NCI-H748 (cell line): Measurements from ENCODE around the gene RNPEPL1.
"Not testable (repeated sequence)": the region's sequence is repeated elsewhere in the genome, so short reads cannot be mapped to it uniquely, and the experiment has no call there.

ENCODE experiments used
- DNase-seq: peaks from one replicate; lab custom pipeline; 2025; ENCODE audit not compliant: unreplicated experiment; lab: John Stamatoyannopoulos, UW

RNPEPL1 gene

GRCh38 chr2:240567872-240568677 is at the start of gene RNPEPL1:
RNPEPL1 (plus strand) TSS chr2:240568484; CDS start chr2:240568587, 103 bp downstream.
- DNase-seq, result peak; percentile 71

- DNase-seq, result no peak
Observed at GRCh38 chr2:240518981-240519380, 49.3 kb upstream of the RNPEPL1 start.

DNA sequence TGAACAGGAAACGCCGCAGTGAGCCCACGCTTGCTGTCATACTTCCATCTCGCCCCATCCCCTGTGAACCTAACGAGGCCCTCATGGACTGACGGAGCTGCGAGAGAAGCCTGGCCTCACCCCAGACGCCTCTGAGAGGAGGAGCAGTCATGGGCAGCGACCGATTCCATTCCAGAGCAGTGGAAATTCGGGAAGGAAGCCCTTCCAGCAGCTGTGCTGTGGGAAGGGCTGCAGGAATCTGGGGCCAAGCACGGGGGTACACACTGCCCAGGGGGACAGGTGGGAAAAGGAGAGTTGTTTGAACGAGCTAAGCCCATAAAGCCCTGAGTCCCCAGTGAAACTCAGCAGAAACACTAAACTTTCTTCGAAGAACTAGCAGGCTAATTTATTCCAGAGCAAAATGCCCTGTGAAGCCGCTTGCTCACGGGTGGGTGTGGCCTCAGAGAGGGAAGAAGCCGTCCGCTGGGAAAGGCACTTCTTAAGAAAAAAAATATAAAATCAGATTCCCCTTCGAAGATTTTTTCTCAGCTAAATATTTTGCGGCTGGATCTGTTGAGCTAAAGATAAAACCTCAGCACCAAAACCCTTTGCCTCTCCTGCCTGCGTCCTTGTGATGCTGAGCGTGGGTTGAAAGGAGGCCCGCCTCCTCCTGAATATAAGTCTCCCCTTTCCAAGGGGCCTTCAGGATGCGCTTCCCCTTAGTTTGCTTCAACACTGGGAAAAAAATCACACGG is 48.7 kb upstream of the RNPEPL1 start:
- DNase-seq, result no peak

DNA sequence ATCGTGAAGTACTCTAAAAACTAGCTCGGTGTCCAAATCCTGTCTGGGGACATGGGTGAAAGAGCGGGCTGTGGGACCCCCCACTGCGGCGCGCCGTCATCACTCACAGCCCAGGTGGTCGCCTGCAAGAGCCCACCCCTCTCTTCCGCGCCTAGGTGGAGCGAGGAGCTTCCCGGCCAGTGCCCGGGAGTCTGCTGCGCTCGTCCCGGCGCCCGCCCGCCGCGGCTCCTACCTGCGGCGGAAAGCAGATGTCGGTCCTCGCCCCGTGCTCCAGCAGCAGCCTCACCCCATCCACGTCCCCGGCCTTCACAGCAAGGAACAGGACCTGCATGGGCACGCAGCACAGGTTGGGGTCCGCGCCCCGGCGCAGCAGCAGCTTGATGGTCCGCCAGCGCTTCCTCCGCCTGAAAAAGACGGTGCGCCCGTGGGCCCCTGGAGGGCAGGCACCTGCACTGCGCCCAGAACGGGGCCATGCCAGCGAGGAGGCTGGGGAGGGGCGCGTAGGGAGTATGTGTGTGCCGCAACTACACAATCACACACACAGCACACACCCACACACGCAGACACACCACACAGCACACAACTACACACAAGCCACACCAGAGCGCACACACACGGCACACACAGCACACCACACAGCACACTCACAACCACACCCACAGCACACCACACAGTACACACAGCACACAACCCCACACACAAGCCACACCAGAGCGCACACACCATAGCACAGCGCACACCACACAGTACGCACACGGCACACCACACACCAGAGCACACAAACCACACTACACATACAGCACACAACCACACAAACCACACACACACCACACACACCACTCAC is 47.9 kb upstream of the RNPEPL1 start:
- DNase-seq, result peak; percentile 44

- no peak for DNase-seq
Observed at GRCh38 chr2:240520974-240521350, 47.3 kb upstream of the RNPEPL1 start.

GRCh38 chr2:240521885-240522284 is 46.4 kb upstream of the RNPEPL1 start:
- DNase-seq, result not testable (repeated sequence)

GRCh38 chr2:240522406-240522805 is 45.9 kb upstream of the RNPEPL1 start:
- no peak for DNase-seq

- DNase-seq, result no peak
Observed at GRCh38 chr2:240523451-240524281, 44.6 kb upstream of the RNPEPL1 start.

DNA sequence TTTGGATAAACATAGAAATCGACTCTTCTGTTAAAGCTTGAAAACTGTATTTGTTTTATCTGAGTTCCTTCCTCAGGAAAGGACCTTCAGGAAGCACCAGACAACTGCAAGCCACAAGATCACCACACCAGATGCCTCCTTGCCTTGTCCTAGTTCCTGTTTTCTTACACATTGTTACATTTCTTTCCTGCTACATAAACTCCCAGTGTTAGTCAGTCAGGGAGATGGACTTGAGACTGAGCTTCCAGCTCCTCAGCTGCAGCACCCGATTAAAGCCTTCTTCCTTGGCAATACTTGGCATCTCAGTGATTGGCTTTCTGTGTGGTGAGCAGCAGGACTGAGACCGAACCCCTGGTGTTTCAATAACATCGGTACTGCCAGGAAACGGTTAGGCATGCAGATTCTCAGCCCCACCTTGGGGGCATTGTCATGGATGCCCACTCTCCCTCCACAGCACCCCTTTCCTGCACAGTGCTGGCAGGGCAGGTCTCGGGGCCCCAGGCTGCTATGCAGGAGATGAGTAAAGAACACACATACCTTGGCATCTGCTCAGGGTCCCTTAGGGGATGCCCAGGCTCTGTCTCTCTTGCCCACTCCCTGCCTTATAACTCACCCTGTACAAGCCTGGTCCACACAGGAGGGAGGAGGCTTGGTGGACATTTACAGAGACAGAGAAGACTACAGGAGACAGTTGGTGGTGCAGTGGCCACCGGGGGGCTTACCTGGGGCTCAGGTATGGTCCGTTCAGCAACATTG is 43.1 kb upstream of the RNPEPL1 start:
- no peak for DNase-seq

DNA sequence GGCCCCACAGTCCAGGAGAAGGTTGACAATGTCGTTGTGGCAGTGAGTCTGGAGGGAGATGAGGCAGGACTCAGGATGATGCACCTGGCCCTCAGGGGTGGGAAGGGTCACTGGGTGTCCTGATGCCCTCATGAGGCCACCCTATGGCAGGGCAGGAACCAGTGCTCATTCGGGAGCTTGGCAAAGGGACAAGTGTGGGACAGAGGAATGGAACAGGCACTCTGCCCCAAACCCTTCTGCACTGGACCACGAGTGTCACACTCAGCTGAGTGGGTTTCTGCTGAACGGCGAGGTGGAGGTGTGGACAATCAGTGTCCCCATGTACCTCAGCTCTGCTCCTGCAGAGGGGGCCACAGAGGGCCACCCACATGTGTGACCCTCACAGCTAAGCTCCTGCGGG is 42.5 kb upstream of the RNPEPL1 start:
- no peak for DNase-seq

- DNase-seq, result no peak
Observed at GRCh38 chr2:240526521-240526920, 41.8 kb upstream of the RNPEPL1 start.

GRCh38 chr2:240527153-240527750 is 41.0 kb upstream of the RNPEPL1 start:
- no peak for DNase-seq

DNA sequence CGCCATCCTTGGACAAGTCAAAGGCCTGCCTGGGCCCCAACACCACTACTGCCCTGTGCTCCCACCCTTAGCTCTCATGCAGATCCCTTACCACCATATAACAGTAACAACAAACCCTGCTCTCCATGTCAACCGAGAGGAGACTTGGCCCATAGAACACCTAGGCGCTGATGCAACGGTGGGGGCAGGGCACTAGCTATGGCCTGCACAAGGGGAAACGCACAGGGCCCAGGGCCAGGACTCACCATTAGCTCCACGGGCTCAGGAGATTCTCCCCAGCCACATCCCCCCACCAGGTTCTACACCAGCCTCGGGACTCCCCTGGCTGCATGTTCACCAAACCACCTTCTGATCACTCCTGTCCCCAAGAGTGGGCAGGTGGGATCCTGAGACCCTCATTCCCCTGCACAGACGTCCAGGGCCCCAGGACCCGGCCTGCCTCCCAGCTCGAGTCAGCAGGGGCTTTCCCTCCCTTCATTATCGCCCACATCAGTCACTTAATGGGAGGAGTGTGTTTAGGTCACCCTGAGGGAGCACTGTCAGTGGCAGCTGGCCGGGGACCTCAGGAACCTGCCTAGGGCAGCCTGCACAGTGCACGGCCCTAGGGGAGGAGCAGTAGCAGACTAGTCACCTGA is 39.8 kb upstream of the RNPEPL1 start:
- DNase-seq, result no peak

GRCh38 chr2:240529344-240529999 is 38.8 kb upstream of the RNPEPL1 start:
- no peak for DNase-seq

- no peak for DNase-seq
Observed at GRCh38 chr2:240530181-240530580, 38.1 kb upstream of the RNPEPL1 start.

- no peak for DNase-seq
Observed at GRCh38 chr2:240531038-240531437, 37.2 kb upstream of the RNPEPL1 start.

- DNase-seq, result no peak
Observed at GRCh38 chr2:240532031-240532775, 36.1 kb upstream of the RNPEPL1 start.
